HepG2 (cell line): Measurements from ENCODE around the gene CACNA1D. TPM values are rescaled to one million over a fixed set of nuclear protein-coding genes. Genes with fewer than 3 reads are reported as not detected.

Source experiments
- ATF7 ChIP-seq, 2 experiments: fragments of 450-650 bp in 1 of 2; sonication (generic) in 1 of 2; formaldehyde crosslinking in 1 of 2; IDR thresholded peaks; 2 replicates each; pipeline versions ENCODE4 v1.4.0 to v1.6.1; 2016 to 2020; ENCODE audit warnings: antibody characterized with exemption in 1 of 2, mild to moderate bottlenecking in 1 of 2, missing genetic modification reagents in 1 of 2
- DMAP1 ChIP-seq: IDR thresholded peaks from 2 replicates; pipeline ENCODE4 v1.6.1; 2016
- FOXA1 ChIP-seq, 2 experiments: fragments of 450-650 bp in 1 of 2; sonication (generic) in 1 of 2; formaldehyde crosslinking in 1 of 2; IDR thresholded peaks; 2 replicates each; pipeline versions ENCODE4 v1.4.0 to v1.6.1; 2016 to 2020; ENCODE audit warnings: missing genetic modification reagents in 1 of 2
- HDAC2 ChIP-seq: sonication (generic); formaldehyde crosslinking; IDR thresholded peaks from 2 replicates; pipeline ENCODE4 v1.4.0; 2020; ENCODE audit warnings: missing genetic modification reagents
- HNF4G ChIP-seq, 2 experiments: sonication (generic) in 1 of 2; formaldehyde crosslinking in 1 of 2; IDR thresholded peaks; 2 replicates each; pipeline versions ENCODE4 v1.4.0 to v1.6.1; 2011 to 2020; ENCODE audit warnings: borderline replicate concordance in 2 of 2, low read depth in 2 of 2, mild to moderate bottlenecking in 2 of 2, low read length in 1 of 2, missing genetic modification reagents in 1 of 2, moderate library complexity in 1 of 2
- IRF2 ChIP-seq: IDR thresholded peaks from 2 replicates; pipeline ENCODE4 v1.6.1; 2018; ENCODE audit warnings: missing genetic modification reagents, missing compliant biosample characterization
- MEIS1 ChIP-seq: sonication (generic); formaldehyde crosslinking; IDR thresholded peaks from 2 replicates; pipeline ENCODE4 v1.9.0; 2021; ENCODE audit warnings: mild to moderate bottlenecking, missing genetic modification reagents, moderate library complexity, borderline replicate concordance
- RBAK ChIP-seq: sonication (generic); formaldehyde crosslinking; IDR thresholded peaks from 2 replicates; pipeline ENCODE4 v1.5.1; 2020; ENCODE audit warnings: mild to moderate bottlenecking, missing genetic modification reagents
- RNF219 ChIP-seq: sonication (generic); formaldehyde crosslinking; IDR thresholded peaks from 2 replicates; pipeline ENCODE4 v1.5.0; 2020; ENCODE audit warnings: mild to moderate bottlenecking, missing genetic modification reagents
- RXRB ChIP-seq: IDR thresholded peaks from 2 replicates; pipeline ENCODE4 v1.6.1; 2016; ENCODE audit warnings: borderline replicate concordance, missing genetic modification reagents, missing compliant biosample characterization
- TGIF2 ChIP-seq: IDR thresholded peaks from 2 replicates; pipeline ENCODE4 v1.6.1; 2016; ENCODE audit warnings: control low read depth, missing compliant biosample characterization
- ZMYM3 ChIP-seq: sonication (generic); formaldehyde crosslinking; IDR thresholded peaks from 2 replicates; pipeline ENCODE4 v1.5.1; 2020; ENCODE audit warnings: mild to moderate bottlenecking, missing genetic modification reagents
- ZNF543 ChIP-seq: sonication (generic); formaldehyde crosslinking; IDR thresholded peaks from 2 replicates; pipeline ENCODE4 v1.4.0; 2020; ENCODE audit warnings: mild to moderate bottlenecking, missing genetic modification reagents
- ZNF816 ChIP-seq: sonication (generic); formaldehyde crosslinking; IDR thresholded peaks from 2 replicates; pipeline ENCODE4 v1.8.0; 2022; ENCODE audit warnings: missing genetic modification reagents, mild to moderate bottlenecking, borderline replicate concordance
- polyA plus RNA-seq, 8 experiments: library from polyadenylated mRNA; depleted of rRNA in 3 of 8; stranded (reverse) in 7 of 8; unstranded in 1 of 8; fragments of >200 nt; fragmentation: Illumina TruSeq in 4 of 8; extraction: Trizol in 4 of 8; gene quantifications; 2 replicates each; pipeline versions ENCODE4 v1.2.1 to v1.2.3, GENCODE V29; 2011 to 2016; ENCODE audit warnings: low read depth in 4 of 8, missing spikeins in 1 of 8, mixed read lengths in 1 of 8; ENCODE audit not compliant: insufficient read depth in 1 of 8
- total RNA-seq, 5 experiments: library from RNA; depleted of rRNA; stranded (reverse); fragments of >200 nt; fragmentation: Illumina TruSeq; extraction: Trizol; gene quantifications; 2 replicates each; pipeline ENCODE4 v1.2.3, GENCODE V29; 2016; ENCODE audit warnings: low read depth in 1 of 5
- TF ChIP-seq, protein P1 (sequence below): sonication (generic); formaldehyde crosslinking; IDR thresholded peaks from 2 replicates; pipeline ENCODE4 v1.4.0; 2020; ENCODE audit warnings: missing genetic modification reagents, borderline replicate concordance
- TF ChIP-seq, protein P2 (sequence below), 2 experiments: sonication (generic) in 1 of 2; formaldehyde crosslinking in 1 of 2; IDR thresholded peaks; 2 replicates each; pipeline versions ENCODE4 v1.4.0 to v1.6.1; 2018 to 2020; ENCODE audit warnings: missing genetic modification reagents in 2 of 2, borderline replicate concordance in 1 of 2, low read depth in 1 of 2, mild to moderate bottlenecking in 1 of 2, missing biosample characterization in 1 of 2
- TF ChIP-seq, protein P3 (sequence below): sonication (generic); formaldehyde crosslinking; conservative IDR thresholded peaks from 2 replicates; pipeline ENCODE4 v1.8.0; 2022; ENCODE audit warnings: low read depth, missing genetic modification reagents

Gene CACNA1D
- total and polyA plus RNA-seq, 2 of the 13 experiments (the other 11 are each of a cell fraction or from before 2014, with no cell fraction given): 0.26 to 0.38 TPM

GRCh38 chr3:53478166-53478830, 16.1 kb upstream of the CACNA1D start (continued):
- TF ChIP-seq, protein P1, sequence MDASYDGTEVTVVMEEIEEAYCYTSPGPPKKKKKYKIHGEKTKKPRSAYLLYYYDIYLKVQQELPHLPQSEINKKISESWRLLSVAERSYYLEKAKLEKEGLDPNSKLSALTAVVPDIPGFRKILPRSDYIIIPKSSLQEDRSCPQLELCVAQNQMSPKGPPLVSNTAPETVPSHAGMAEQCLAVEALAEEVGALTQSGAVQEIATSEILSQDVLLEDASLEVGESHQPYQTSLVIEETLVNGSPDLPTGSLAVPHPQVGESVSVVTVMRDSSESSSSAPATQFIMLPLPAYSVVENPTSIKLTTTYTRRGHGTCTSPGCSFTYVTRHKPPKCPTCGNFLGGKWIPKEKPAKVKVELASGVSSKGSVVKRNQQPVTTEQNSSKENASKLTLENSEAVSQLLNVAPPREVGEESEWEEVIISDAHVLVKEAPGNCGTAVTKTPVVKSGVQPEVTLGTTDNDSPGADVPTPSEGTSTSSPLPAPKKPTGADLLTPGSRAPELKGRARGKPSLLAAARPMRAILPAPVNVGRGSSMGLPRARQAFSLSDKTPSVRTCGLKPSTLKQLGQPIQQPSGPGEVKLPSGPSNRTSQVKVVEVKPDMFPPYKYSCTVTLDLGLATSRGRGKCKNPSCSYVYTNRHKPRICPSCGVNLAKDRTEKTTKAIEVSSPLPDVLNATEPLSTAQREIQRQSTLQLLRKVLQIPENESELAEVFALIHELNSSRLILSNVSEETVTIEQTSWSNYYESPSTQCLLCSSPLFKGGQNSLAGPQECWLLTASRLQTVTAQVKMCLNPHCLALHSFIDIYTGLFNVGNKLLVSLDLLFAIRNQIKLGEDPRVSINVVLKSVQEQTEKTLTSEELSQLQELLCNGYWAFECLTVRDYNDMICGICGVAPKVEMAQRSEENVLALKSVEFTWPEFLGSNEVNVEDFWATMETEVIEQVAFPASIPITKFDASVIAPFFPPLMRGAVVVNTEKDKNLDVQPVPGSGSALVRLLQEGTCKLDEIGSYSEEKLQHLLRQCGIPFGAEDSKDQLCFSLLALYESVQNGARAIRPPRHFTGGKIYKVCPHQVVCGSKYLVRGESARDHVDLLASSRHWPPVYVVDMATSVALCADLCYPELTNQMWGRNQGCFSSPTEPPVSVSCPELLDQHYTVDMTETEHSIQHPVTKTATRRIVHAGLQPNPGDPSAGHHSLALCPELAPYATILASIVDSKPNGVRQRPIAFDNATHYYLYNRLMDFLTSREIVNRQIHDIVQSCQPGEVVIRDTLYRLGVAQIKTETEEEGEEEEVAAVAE (CRISPR knock-in tag): peak; percentile 77; the same call in 1 of the 2 replicates
- peak; percentile 78; the same call in 1 of the 2 replicates for TF ChIP-seq TGIF2 (CRISPR knock-in tag)
- peak; percentile 28; the same call in 1 of the 2 replicates for TF ChIP-seq ATF7 (IDR thresholded peaks at IDR 0.05)
- TF ChIP-seq ATF7 (CRISPR knock-in tag; IDR thresholded peaks at IDR 0.05): peak; percentile 76; the same call in 1 of the 2 replicates
- peak; percentile 83 for TF ChIP-seq RXRB
- TF ChIP-seq, protein P2, sequence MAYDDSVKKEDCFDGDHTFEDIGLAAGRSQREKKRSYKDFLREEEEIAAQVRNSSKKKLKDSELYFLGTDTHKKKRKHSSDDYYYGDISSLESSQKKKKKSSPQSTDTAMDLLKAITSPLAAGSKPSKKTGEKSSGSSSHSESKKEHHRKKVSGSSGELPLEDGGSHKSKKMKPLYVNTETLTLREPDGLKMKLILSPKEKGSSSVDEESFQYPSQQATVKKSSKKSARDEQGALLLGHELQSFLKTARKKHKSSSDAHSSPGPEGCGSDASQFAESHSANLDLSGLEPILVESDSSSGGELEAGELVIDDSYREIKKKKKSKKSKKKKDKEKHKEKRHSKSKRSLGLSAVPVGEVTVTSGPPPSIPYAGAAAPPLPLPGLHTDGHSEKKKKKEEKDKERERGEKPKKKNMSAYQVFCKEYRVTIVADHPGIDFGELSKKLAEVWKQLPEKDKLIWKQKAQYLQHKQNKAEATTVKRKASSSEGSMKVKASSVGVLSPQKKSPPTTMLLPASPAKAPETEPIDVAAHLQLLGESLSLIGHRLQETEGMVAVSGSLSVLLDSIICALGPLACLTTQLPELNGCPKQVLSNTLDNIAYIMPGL (CRISPR knock-in tag; IDR thresholded peaks at IDR 0.05; ENCODE audit: borderline replicate concordance in 1 of 2, low read depth in 1 of 2): peak in 1 of 2 experiments; percentile 24; a peak in 1 of 4 replicates
- TF ChIP-seq MEIS1 (CRISPR knock-in tag): peak; percentile 87
- TF ChIP-seq RBAK (CRISPR knock-in tag): 0 out of 2 replicates have a peak, but pooled peaks have one; percentile 15
- peak; percentile 82 for TF ChIP-seq HNF4G (IDR thresholded peaks at IDR 0.05; ENCODE audit: borderline replicate concordance, low read depth, low read length)
- peak; percentile 80; the same call in 1 of the 2 replicates for TF ChIP-seq HNF4G (CRISPR knock-in tag; IDR thresholded peaks at IDR 0.05; ENCODE audit: borderline replicate concordance, low read depth)
- TF ChIP-seq HDAC2: peak; percentile 90
- no peak for TF ChIP-seq ZNF816 (CRISPR knock-in tag)
- no peak for TF ChIP-seq DMAP1 (CRISPR knock-in tag)
- no peak for TF ChIP-seq FOXA1 (IDR thresholded peaks at IDR 0.05)
- TF ChIP-seq FOXA1 (CRISPR knock-in tag; IDR thresholded peaks at IDR 0.05): peak; percentile 74
- TF ChIP-seq IRF2 (CRISPR knock-in tag): peak; percentile 58
- TF ChIP-seq RNF219 (CRISPR knock-in tag): 0 out of 2 replicates have a peak, but pooled peaks have one; percentile 57
- TF ChIP-seq, protein P3, sequence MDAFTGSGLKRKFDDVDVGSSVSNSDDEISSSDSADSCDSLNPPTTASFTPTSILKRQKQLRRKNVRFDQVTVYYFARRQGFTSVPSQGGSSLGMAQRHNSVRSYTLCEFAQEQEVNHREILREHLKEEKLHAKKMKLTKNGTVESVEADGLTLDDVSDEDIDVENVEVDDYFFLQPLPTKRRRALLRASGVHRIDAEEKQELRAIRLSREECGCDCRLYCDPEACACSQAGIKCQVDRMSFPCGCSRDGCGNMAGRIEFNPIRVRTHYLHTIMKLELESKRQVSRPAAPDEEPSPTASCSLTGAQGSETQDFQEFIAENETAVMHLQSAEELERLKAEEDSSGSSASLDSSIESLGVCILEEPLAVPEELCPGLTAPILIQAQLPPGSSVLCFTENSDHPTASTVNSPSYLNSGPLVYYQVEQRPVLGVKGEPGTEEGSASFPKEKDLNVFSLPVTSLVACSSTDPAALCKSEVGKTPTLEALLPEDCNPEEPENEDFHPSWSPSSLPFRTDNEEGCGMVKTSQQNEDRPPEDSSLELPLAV (CRISPR knock-in tag): no peak
- peak; percentile 45; the same call in 1 of the 2 replicates for TF ChIP-seq ZMYM3 (CRISPR knock-in tag)
- no peak; the same call in 1 of the 2 replicates for TF ChIP-seq ZNF543 (CRISPR knock-in tag)
